HL-60 (cell line): ENCODE measurements around the gene GJD4.

ENCODE experiments used
- DNase-seq, 2 experiments: peaks; one replicate each; pipeline ENCODE4 v3.0.0-alpha.2; 2010 to 2020; ENCODE audit warnings: low read depth in 1 of 2, low spot score in 1 of 2
- H3K27ac ChIP-seq: fragments of 250-450 bp; sonication (Bioruptor Pico); replicated peaks from 2 replicates; pipeline ENCODE4 v1.5.1; 2020; ENCODE audit warnings: mild to moderate bottlenecking, moderate library complexity
- H3K27me3 ChIP-seq: fragments of 250-450 bp; sonication (Bioruptor Pico); 2 replicates; pipeline ENCODE4 v1.5.1; 2021; ENCODE audit warnings: mild to moderate bottlenecking, moderate library complexity; ENCODE audit not compliant: insufficient read depth, poor library complexity, severe bottlenecking
- H3K4me3 ChIP-seq: replicated peaks from 2 replicates; pipeline ENCODE4 v1.5.1; 2011; ENCODE audit warnings: mild to moderate bottlenecking, control low read depth, low read length; ENCODE audit not compliant: insufficient read depth
- CTCF ChIP-seq: IDR thresholded peaks from one replicate; pipeline ENCODE4 v1.5.1; 2011; ENCODE audit warnings: low read length, control low read depth, inconsistent platforms; ENCODE audit not compliant: insufficient read depth
- GABPA ChIP-seq: IDR thresholded peaks from 2 replicates; pipeline ENCODE4 v1.6.1; 2012; ENCODE audit warnings: low read depth
- POLR2AphosphoS5 ChIP-seq: IDR thresholded peaks from 2 replicates; pipeline ENCODE4 v1.6.1; 2012; ENCODE audit warnings: low read depth
- REST ChIP-seq: IDR thresholded peaks from 2 replicates; pipeline ENCODE4 v1.6.1; 2012; ENCODE audit warnings: low read depth; ENCODE audit not compliant: insufficient replicate concordance
- SPI1 ChIP-seq: IDR thresholded peaks from 2 replicates; pipeline ENCODE4 v1.6.1; 2012; ENCODE audit warnings: low read depth, mild to moderate bottlenecking, borderline replicate concordance

GJD4 gene

GRCh38 chr10:35585356-35585755, 19.8 kb upstream of the GJD4 start:
- TF ChIP-seq CTCF (no peak), GABPA (no peak), REST (no peak), POLR2AphosphoS5 (no peak), SPI1 (no peak)
- DNase-seq = no peak
- no peak overlapping the region for H3K27ac ChIP-seq
- no peak overlapping the region for H3K4me3 ChIP-seq
- H3K27me3 ChIP-seq = no peaks in the 10 kb centered on the region

- no peak overlapping the region for H3K4me3 ChIP-seq
- TF ChIP-seq CTCF = no peak
- no peak for TF ChIP-seq GABPA
- TF ChIP-seq REST = no peak
- no peak for TF ChIP-seq POLR2AphosphoS5
- no peak for TF ChIP-seq SPI1
- DNase-seq = no peak
- H3K27ac ChIP-seq = no peak overlapping the region
- H3K27me3 ChIP-seq = no peaks in the 10 kb centered on the region
These were observed 19.1 kb upstream of the GJD4 start for GRCh38 chr10:35585903-35586535.

- Histone ChIP-seq H3K27me3 (no peaks in the 10 kb centered on the region), H3K4me3 (no peak overlapping the region), H3K27ac (no peak overlapping the region)
- TF ChIP-seq GABPA (no peak), SPI1 (no peak), POLR2AphosphoS5 (no peak)
- DNase-seq = no peak
These were observed 16.3 kb upstream of the GJD4 start for GRCh38 chr10:35588836-35589235.

GRCh38 chr10:35592441-35592840, 12.7 kb upstream of the GJD4 start:
- DNase-seq = no peak
- no peak overlapping the region for H3K4me3 ChIP-seq
- no peaks in the 10 kb centered on the region for H3K27me3 ChIP-seq
- H3K27ac ChIP-seq = no peak overlapping the region
- TF ChIP-seq POLR2AphosphoS5 (no peak), SPI1 (no peak), GABPA (no peak), REST (no peak), CTCF (no peak)
